Chondrocyte (in vitro differentiated cells): ENCODE measurements around the gene ANXA2. TPM values are rescaled to one million over a fixed set of nuclear protein-coding genes. Genes with fewer than 3 reads are reported as not detected.
"Not testable (repeated sequence)": the region's sequence is repeated elsewhere in the genome, so short reads cannot be mapped to it uniquely, and the experiment has no call there.

Experiments used
- DNase-seq: peaks from one replicate; pipeline ENCODE4 v3.0.0; 2021; ENCODE audit warnings: mixed read lengths, low spot score
- H3K27ac Mint-ChIP-seq: one replicate; pipeline ENCODE4 v1.8.0; 2021; ENCODE audit warnings: mild to moderate bottlenecking, moderate library complexity, mixed read lengths; ENCODE audit not compliant: unreplicated experiment
- H3K27me3 Mint-ChIP-seq: 2 replicates; pipeline ENCODE4 v1.8.0; 2021; ENCODE audit warnings: low read depth, mixed read lengths
- H3K36me3 Mint-ChIP-seq: 2 replicates; pipeline ENCODE4 v1.8.0; 2021; ENCODE audit warnings: low read depth, mixed read lengths
- H3K4me1 Mint-ChIP-seq: 2 replicates; pipeline ENCODE4 v1.8.0; 2021; ENCODE audit warnings: low read depth, mild to moderate bottlenecking, mixed read lengths
- H3K4me3 Mint-ChIP-seq: one replicate; pipeline ENCODE4 v1.8.0; 2021; ENCODE audit warnings: mild to moderate bottlenecking, moderate library complexity, mixed read lengths; ENCODE audit not compliant: unreplicated experiment
- H3K9me3 Mint-ChIP-seq: 2 replicates; pipeline ENCODE4 v1.8.0; 2021; ENCODE audit warnings: low read depth, mixed read lengths
- CTCF ChIP-seq: fragments of 200-600 bp; sonication (generic); IDR thresholded peaks from 2 replicates; pipeline ENCODE4 v1.5.0; 2021; ENCODE audit warnings: antibody characterized with exemption, mild to moderate bottlenecking, moderate library complexity
- total RNA-seq: library from RNA; stranded (reverse); gene quantifications from 3 replicates; pipeline ENCODE4 v1.2.1, GENCODE V29; 2021

The ANXA2 gene
- total RNA-seq, 1 donor from 2014 or later: 2,819 TPM

GRCh38 chr15:60362321-60363086 lies 35.3 kb downstream of the ANXA2 start:
- peaks cover 62% of the 10 kb centered on the region for H3K36me3 Mint-ChIP-seq
- H3K4me3 Mint-ChIP-seq: peak overlapping the region; percentile 5
- H3K4me1 Mint-ChIP-seq: peaks cover 79% of the 10 kb centered on the region

GRCh38 chr15:60359738-60360137 lies 38.0 kb downstream of the ANXA2 start:
- Mint-ChIP-seq H3K4me1 (peaks cover 96% of the 10 kb centered on the region), H3K27ac (peak overlapping the region; percentile 94), H3K4me3 (peak overlapping the region; percentile 32), H3K36me3 (peaks cover 80% of the 10 kb centered on the region)
- DNase-seq, H3K9me3 Mint-ChIP-seq, H3K27me3 Mint-ChIP-seq: not testable (repeated sequence)
- TF ChIP-seq CTCF: peak; percentile 88

More at GRCh38 chr15:60362321-60363086, 35.3 kb downstream of the ANXA2 start:
- no peak for DNase-seq
- Mint-ChIP-seq H3K9me3 (no peaks in the 10 kb centered on the region), H3K27ac (peak overlapping the region; percentile 94), H3K27me3 (no peaks in the 10 kb centered on the region)
- TF ChIP-seq CTCF: no peak

GRCh38 chr15:60358935-60359682 lies 38.7 kb downstream of the ANXA2 start:
- no peak for TF ChIP-seq CTCF
- Mint-ChIP-seq H3K9me3 (no peaks in the 10 kb centered on the region), H3K4me3 (peak overlapping the region; percentile 32), H3K36me3 (peaks cover 78% of the 10 kb centered on the region), H3K4me1 (peaks cover 94% of the 10 kb centered on the region), H3K27ac (peak overlapping the region; percentile 94), H3K27me3 (no peaks in the 10 kb centered on the region)
- no peak for DNase-seq

- DNase-seq: no peak
- Mint-ChIP-seq H3K4me1 (peaks cover 91% of the 10 kb centered on the region), H3K27me3 (no peaks in the 10 kb centered on the region), H3K4me3 (no peak overlapping the region), H3K9me3 (no peaks in the 10 kb centered on the region), H3K36me3 (peaks cover 77% of the 10 kb centered on the region), H3K27ac (peak overlapping the region; percentile 69)
- no peak for TF ChIP-seq CTCF
Measured at GRCh38 chr15:60356832-60357231, 41.0 kb downstream of the ANXA2 start.

- H3K36me3 Mint-ChIP-seq: peaks cover 78% of the 10 kb centered on the region
- DNase-seq: no peak
- no peak for TF ChIP-seq CTCF
- peak overlapping the region; percentile 80 for H3K27ac Mint-ChIP-seq
- no peaks in the 10 kb centered on the region for H3K27me3 Mint-ChIP-seq
- no peaks in the 10 kb centered on the region for H3K9me3 Mint-ChIP-seq
- H3K4me3 Mint-ChIP-seq: no peak overlapping the region
- peaks cover 84% of the 10 kb centered on the region for H3K4me1 Mint-ChIP-seq
Measured at GRCh38 chr15:60355148-60355857, 42.5 kb downstream of the ANXA2 start.
